Posterior cingulate gyrus (tissue), 11 donors: Measurements from ENCODE around the gene SDK2.
"Not testable (repeated sequence)": the region's sequence is repeated elsewhere in the genome, so short reads cannot be mapped to it uniquely, and the experiment has no call there.

Source experiments
- DNase-seq, 10 donors: peaks; one replicate each; pipeline versions ENCODE4 v3.0.0 to v3.0.0-alpha.2; 2020 to 2021; ENCODE audit warnings: mixed read lengths in 3 of 10
- intact Hi-C: fragments of 100-400 bp; cut with DNase I; formaldehyde crosslinking; loops from one replicate; pipeline ENCODE4 v1.15.1; 2023

The SDK2 gene

DNA sequence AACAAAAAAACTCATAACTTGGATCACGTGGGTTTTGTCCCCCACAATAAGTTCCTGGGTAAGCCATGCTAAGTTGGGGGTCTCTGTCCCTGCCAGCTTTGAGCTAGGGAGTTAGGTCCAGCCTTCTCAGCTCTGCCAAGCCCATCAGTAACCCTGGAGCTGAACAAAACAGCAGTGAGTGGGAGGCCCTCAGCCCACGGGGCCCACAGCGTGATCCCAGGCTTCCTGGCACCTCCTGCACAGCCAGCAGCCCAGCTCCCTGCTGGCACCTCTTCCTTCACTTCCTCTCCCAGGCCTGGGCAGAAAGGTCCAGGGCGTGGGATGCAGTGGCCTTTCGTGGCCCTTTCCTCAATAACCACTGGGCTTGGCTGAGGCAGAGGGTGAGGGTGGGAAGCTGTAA, 296.9 kb downstream of the SDK2 start:
- intact Hi-C loops, result no loop called here
- peak in 6 of 10 donors; percentile 37 to 91 (median 66) for DNase-seq

DNA sequence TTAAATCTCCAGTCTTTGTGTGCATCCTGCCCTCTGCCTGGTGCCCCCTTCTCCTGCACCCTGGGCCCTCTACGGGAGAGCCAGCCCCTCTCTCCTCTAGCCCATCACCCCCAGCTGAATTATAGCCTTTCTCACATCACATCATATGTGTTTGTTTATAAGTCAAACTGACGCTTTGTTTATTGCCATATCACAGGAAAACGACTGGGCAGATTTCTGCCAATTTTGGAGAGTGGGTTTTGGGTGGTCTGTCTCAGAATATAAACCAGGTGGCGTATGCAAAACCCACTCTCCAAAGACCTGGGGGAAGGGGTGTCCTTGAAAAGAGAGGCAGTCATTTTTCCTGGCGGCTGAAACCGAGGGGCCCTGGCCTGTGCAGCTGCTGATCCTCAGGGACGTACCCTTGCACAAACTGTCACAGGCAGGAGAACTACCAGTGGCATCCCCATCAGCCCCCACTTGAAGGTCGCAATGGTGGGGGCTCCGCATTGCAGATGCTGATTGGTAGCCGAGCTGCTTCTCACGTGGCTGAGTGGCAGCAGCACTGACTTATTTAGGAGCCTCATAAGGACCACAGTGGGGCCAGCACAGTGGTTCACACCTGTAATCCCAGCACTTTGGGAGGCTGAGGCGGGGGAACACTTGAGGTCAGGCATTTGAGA, 297.6 kb downstream of the SDK2 start:
- intact Hi-C loops, result no loop called here
- DNase-seq, result peak in 1 of 10 donors; percentile 81

- intact Hi-C loops, result loop anchor here (2.0 kb wide), 1 partner anchor 33 kb away; no protein-coding TSS in a partner anchor
Observed at GRCh38 chr17:73343739-73344454, 300.3 kb downstream of the SDK2 start.

DNA sequence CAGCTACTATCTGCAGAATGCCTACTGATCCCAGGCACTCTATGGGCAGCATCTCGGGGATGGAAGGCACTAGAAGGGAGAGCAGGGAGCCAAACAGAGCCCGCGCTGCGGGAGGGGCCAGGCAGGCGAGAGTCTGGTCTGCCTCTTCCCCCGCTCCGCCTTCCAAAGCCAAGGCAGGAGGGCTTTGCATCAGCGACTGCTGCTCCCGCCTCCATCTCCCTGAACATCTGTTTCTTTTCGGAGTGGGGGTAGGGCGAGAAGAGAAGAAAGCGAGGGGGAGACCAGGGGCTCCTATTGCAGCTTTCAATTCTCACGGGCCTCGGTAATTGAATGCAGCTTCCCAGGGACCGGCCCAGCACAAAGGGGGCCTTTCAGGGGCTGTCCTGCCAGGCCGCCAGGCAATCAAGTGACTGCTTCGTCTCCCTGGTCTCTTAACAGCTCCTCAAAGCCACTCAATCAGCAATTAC, 301.0 kb downstream of the SDK2 start:
- peak; percentile 67 to 98 (median 82) for DNase-seq
- intact Hi-C loops, result loop anchor here (2.0 kb wide), 1 partner anchor 32 kb away; no protein-coding TSS in a partner anchor

More at GRCh38 chr17:73343739-73344454, 300.3 kb downstream of the SDK2 start:
- peak in 2 of 10 donors; percentile 64 to 70 for DNase-seq

DNA sequence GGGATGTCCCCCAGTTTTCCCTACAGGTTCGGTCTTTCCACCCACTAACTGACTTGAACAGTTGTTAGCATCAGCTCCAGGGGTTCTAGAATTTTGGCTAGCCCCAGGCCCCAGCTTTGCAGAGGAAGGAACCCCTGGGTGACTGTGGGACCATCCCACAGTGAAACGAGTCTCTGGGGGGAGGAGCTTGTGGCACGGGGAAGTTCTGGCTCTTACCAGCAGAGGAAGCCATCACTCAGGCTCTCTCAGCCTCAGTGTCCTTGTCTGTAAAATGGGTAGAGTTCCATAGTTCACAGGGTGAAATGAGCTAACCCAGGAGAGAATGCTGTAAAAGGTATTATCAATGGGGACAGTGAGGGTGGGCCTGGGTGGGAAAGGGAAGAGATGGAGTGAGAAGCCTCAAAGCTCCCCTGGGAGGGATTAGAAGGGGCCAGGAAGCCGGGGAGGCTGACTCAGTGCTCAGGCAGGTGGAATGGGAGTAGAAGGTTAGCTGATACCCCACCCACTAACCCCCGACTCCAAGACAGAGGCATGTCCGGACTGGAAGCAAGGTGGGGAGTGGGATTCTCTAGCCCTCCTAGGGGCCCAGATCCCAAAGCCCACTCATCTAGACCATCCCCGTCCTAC, 301.6 kb downstream of the SDK2 start:
- no peak for DNase-seq
- intact Hi-C loops, result loop anchor here (2.0 kb wide), 1 partner anchor 32 kb away; no protein-coding TSS in a partner anchor

DNA sequence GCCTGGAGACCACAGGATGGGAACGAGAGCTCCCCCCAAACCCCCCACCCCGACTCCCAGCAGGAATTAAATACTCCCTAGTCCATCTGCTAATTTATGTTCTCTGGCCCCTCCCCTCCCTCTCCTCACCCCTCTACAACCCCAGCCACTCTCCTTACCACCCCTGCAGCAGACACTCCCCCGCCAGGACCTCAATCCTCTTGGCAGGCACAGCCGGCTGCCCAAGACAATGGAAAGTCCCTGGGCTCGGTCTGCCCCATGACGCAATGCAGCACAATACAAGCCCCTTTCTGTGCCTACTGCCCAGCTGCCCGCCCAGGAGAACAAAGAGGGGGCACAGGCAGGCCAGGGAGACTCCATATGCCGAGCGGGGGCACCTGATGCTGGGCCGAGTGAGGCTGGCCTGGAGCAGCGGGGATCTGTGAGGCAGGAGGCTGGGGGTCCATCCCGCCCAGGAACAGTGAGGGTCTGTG, 302.2 kb downstream of the SDK2 start:
- intact Hi-C loops, result loop anchor here (2.0 kb wide), 1 partner anchor 31 kb away; no protein-coding TSS in a partner anchor
- DNase-seq, result peak; percentile 83 to 99 (median 92)

GRCh38 chr17:73341350-73342049, 302.7 kb downstream of the SDK2 start:
- peak in 1 of 10 donors; percentile 69 for DNase-seq
- intact Hi-C loops, result loop anchor here (2.0 kb wide), 1 partner anchor 31 kb away; no protein-coding TSS in a partner anchor

- intact Hi-C loops, result no loop called here
- DNase-seq, result peak in 1 of 10 donors; percentile 46
Observed at GRCh38 chr17:73340093-73340596, 304.1 kb downstream of the SDK2 start.

DNA sequence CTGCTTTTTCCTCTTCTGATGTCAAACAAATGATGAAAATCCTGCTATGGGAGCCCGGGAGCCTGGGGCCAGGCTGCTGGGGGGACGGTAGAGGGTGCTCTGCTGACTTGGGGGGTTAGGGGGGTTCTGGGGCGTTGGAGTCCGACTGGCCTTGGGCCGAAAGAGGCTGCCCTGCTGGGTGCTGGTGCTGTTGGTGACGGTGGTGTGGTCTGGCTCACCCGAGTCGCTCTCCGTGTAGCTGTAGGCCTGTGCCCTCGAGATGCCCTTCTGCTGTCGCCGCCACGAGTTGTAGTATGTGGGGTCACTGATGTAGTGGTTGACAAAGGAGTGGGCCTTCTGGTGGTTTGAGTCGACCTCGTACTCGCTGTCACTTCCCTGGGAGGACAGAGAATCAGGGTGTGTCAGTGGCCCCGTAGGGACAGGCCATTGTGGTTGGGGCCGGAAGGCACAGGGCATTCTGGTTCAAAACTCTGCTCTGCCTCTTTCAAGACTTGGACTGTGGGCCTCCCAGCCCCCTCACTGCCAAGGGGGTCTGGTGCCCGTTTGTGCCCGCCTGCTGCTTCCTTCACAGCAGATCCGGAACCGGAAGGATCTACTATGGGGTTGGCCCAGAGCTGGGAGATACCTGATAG, 305.6 kb downstream of the SDK2 start:
- peak in 1 of 10 donors; percentile 61 for DNase-seq
- intact Hi-C loops, result no loop called here

DNA sequence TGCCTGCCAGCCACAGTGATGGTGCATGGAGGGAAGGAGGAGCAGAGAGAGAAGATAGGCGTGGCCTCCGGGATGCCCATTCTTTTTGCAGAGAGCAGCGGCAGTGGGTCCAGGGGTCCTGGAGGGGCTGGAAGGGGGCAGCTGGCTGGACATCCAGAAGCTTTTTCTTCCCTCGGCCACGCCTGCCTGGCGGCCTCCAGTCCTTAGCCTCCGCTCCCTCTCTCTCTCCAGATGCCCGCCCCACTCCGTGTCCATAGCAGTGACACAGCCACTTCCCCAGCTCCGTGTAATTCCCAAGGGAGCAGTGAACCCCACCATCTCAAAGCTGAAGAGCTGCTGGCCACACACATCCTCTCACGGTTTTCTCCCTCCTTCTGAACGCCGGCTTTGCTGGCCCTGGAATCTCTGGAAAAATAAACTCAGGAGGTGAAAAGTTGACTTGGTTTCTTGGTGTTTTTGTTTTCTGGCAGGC, 306.2 kb downstream of the SDK2 start:
- intact Hi-C loops, result no loop called here
- peak in 1 of 10 donors; percentile 70 for DNase-seq

DNA sequence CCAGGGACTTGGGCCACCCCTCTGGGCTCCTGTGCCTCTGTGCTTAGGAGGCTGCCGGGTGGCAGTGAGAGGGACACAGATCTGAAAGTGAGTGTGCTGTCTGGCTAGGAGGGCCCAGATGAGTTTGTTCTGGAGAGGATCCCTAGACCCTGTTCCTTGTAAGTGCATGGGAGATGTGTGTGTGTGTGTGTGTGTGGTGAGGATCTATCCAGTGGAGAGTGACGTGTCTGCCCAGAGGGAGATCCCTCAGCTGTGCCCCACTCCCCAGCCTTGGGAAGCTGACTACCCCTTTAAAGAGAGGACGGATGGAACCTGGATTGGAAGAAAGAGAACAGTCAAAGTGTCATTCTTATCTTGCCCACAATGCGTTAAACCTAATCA, 306.9 kb downstream of the SDK2 start:
- no peak for DNase-seq
- intact Hi-C loops, result no loop called here

- intact Hi-C loops, result no loop called here
- DNase-seq, result peak in 1 of 10 donors; percentile 60
Observed at GRCh38 chr17:73336408-73337329, 307.6 kb downstream of the SDK2 start.

- intact Hi-C loops, result no loop called here
- peak in 1 of 10 donors; percentile 24 for DNase-seq
Observed at GRCh38 chr17:73335591-73336407, 308.4 kb downstream of the SDK2 start.

DNA sequence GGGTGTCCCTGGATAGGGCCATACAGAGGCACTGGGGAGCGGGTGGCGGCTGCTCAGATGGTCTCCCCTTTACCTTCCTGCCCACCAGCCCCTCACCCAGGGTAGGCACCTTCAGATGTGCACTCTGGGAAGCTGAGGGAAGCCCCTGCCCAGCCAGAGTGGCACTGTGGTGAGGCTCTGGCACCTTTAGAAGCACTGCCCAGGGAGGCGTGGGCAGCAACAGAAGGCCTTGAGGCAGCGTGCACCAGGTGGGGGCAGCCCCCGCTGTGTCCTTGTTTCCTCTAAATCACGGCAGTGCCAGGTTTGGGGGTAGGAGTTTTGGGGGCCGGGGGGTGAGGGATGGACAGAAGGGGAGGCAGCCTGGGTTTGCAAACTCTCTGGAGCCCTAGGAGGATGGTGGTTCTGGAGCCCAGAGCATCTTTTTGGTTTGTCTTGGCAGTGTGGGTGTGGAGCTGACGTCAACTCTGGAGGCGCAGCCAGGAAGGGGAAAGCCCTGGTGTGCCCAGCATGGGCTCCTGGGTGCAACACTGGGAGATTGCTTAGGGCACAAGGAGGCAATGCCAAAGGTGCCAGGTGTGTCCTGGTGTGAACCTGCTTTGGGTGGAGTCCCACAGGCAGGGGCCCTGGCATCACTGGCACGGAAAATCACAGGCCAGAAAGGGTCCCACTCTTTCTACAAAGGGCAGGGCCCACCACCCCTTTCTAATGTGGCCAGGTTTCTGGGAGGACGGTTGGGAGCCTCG, 309.3 kb downstream of the SDK2 start:
- intact Hi-C loops, result no loop called here
- DNase-seq, result peak in 3 of 10 donors; percentile 37 to 91 (median 80)

DNA sequence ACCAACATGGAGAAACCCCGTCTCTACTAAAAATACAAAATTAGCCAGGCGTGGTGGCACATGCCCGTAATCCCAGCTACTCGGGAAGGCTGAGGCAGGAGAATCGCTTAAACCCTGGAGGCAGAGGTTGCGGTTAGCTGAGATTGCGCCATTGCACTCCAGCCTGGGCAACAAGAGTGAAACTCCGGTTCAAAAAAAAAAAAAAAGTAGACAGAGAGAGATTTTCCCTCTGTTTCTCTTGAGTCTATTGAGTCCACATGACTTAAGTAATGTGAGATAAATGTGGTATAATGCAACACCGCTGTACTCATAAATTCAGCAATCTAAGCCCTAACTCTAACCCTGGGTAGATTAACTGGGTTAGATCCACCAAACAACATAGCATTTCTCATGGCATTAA, 310.8 kb downstream of the SDK2 start:
- intact Hi-C loops, result not testable (repeated sequence)
- peak in 1 of 10 donors; percentile 10 for DNase-seq

- intact Hi-C loops, result no loop called here
Observed at GRCh38 chr17:73331060-73331459, 313.2 kb downstream of the SDK2 start.

DNA sequence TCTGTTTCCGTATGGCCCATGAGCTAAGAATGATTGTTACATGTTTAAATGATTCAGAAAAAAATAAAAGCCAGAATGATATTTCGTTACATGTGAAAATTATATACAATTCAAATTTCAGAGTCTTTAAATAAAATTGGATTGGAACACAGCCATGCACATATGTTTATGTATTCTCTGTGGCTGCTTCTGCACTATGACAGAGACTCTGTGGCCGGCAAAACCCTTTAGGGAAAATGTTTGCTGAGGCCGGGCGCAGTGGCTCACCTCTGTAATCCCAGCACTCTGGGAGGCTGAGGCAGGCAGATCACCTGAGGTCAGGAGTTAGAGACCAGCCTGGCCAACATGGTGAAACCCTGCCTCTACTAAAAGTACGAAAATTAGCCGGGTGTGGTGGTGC, 316.6 kb downstream of the SDK2 start:
- DNase-seq, result no peak
- intact Hi-C loops, result no loop called here

More at GRCh38 chr17:73331060-73331459, 313.2 kb downstream of the SDK2 start:
- no peak for DNase-seq
